IPS DF 6.9 (cell line): Measurements from ENCODE around the gene FTH1.
"Not testable (repeated sequence)": the region's sequence is repeated elsewhere in the genome, so short reads cannot be mapped to it uniquely, and the experiment has no call there.

ENCODE experiments used
- DNase-seq: peaks from one replicate; pipeline ENCODE4 v3.0.0-alpha.2; 2013; ENCODE audit warnings: low read depth, low spot score
- H3K27ac ChIP-seq: one replicate; pipeline ENCODE4 v1.5.1; 2013; ENCODE audit warnings: low read length, control low read depth
- H3K27me3 ChIP-seq: 2 replicates; pipeline ENCODE4 v1.6.1; 2013; ENCODE audit warnings: mild to moderate bottlenecking, low read length; ENCODE audit not compliant: control insufficient read depth, insufficient read depth
- H3K36me3 ChIP-seq: 2 replicates; pipeline ENCODE4 v1.6.1; 2013; ENCODE audit warnings: low read length; ENCODE audit not compliant: control insufficient read depth, insufficient read depth
- H3K4me1 ChIP-seq: 2 replicates; pipeline ENCODE4 v1.6.1; 2013; ENCODE audit warnings: low read length; ENCODE audit not compliant: control insufficient read depth, insufficient read depth
- H3K4me3 ChIP-seq: 2 replicates; pipeline ENCODE4 v1.5.1; 2013; ENCODE audit warnings: mild to moderate bottlenecking, low read length
- H3K9me3 ChIP-seq: 2 replicates; pipeline ENCODE4 v1.6.1; 2013; ENCODE audit warnings: low read length, inconsistent platforms; ENCODE audit not compliant: control insufficient read depth, insufficient read depth
- WGBS: extraction: QIAGEN DNeasy Blood & Tissue Kit; methylation state at CpG from one replicate; pipeline ENCODE4 v1.1.7; 2013; ENCODE audit warnings: mixed read lengths, missing lambda C conversion rate; ENCODE audit not compliant: insufficient read length, insufficient coverage; 5-methylcytosine and 5-hydroxymethylcytosine counted together

FTH1 gene

GRCh38 chr11:61967116-61967923 lies at the start of gene FTH1:
Gene FTH1, minus strand, starts transcription at chr11:61967634. Its CDS starts 209 bp downstream, at chr11:61967425.
- peaks cover 8% of the 10 kb centered on the region; the same call in 1 of the 2 replicates for H3K4me1 ChIP-seq
- H3K27ac ChIP-seq, result no peak within 1 kb of the TSS
- peaks cover 19% of the 10 kb centered on the region; the same call in 1 of the 2 replicates for H3K36me3 ChIP-seq
- H3K9me3 ChIP-seq, result no peaks in the 10 kb centered on the region
- DNase-seq, result peak; percentile 60
- no CpG with 5 or more reads among the region's 93 CpGs for WGBS
- H3K27me3 ChIP-seq, result no peaks in the 10 kb centered on the region
- peak within 1 kb of the TSS; percentile 99 for H3K4me3 ChIP-seq

GRCh38 chr11:62015615-62016014 lies 48.2 kb upstream of the FTH1 start:
- H3K27ac ChIP-seq, result no peak overlapping the region
- no peak overlapping the region for H3K4me3 ChIP-seq
- DNase-seq, result no peak
- no peaks in the 10 kb centered on the region for H3K36me3 ChIP-seq
- H3K4me1 ChIP-seq, result no peaks in the 10 kb centered on the region
- WGBS, result no CpG with 5 or more reads among the region's 7 CpGs
- no peaks in the 10 kb centered on the region for H3K27me3 ChIP-seq
- no peaks in the 10 kb centered on the region for H3K9me3 ChIP-seq

GRCh38 chr11:62013537-62014476 lies 46.4 kb upstream of the FTH1 start:
- WGBS, result no CpG with 5 or more reads among the region's 15 CpGs
- Histone ChIP-seq H3K4me3 (no peak overlapping the region), H3K36me3 (no peaks in the 10 kb centered on the region), H3K4me1 (no peaks in the 10 kb centered on the region), H3K9me3 (no peaks in the 10 kb centered on the region), H3K27ac (no peak overlapping the region), H3K27me3 (no peaks in the 10 kb centered on the region)
- DNase-seq, result no peak

- no peaks in the 10 kb centered on the region for H3K27me3 ChIP-seq
- H3K4me3 ChIP-seq, result no peak overlapping the region
- WGBS, result no CpG with 5 or more reads among the region's 5 CpGs
- no peak overlapping the region for H3K27ac ChIP-seq
- H3K9me3 ChIP-seq, result no peaks in the 10 kb centered on the region
- no peaks in the 10 kb centered on the region for H3K36me3 ChIP-seq
- no peak for DNase-seq
- no peaks in the 10 kb centered on the region for H3K4me1 ChIP-seq
These were observed 45.5 kb upstream of the FTH1 start for GRCh38 chr11:62012832-62013461.

- H3K36me3 ChIP-seq, result no peaks in the 10 kb centered on the region
- WGBS, result no CpG with 5 or more reads among the region's 3 CpGs
- H3K4me3 ChIP-seq, result no peak overlapping the region
- H3K27ac ChIP-seq, result no peak overlapping the region
- no peaks in the 10 kb centered on the region for H3K27me3 ChIP-seq
- DNase-seq, result no peak
- H3K9me3 ChIP-seq, result no peaks in the 10 kb centered on the region
- no peaks in the 10 kb centered on the region for H3K4me1 ChIP-seq
These were observed 45.0 kb upstream of the FTH1 start for GRCh38 chr11:62012451-62012831.

- no peak for DNase-seq
- Histone ChIP-seq H3K9me3 (no peaks in the 10 kb centered on the region), H3K36me3 (no peaks in the 10 kb centered on the region), H3K4me3 (no peak overlapping the region), H3K4me1 (no peaks in the 10 kb centered on the region), H3K27me3 (no peaks in the 10 kb centered on the region), H3K27ac (no peak overlapping the region)
- no CpG with 5 or more reads among the region's 9 CpGs for WGBS
These were observed 44.4 kb upstream of the FTH1 start for GRCh38 chr11:62011881-62012280.

GRCh38 chr11:62010935-62011528 lies 43.6 kb upstream of the FTH1 start:
- Histone ChIP-seq H3K4me1 (no peaks in the 10 kb centered on the region), H3K4me3 (no peak overlapping the region), H3K9me3 (no peaks in the 10 kb centered on the region), H3K36me3 (no peaks in the 10 kb centered on the region), H3K27me3 (no peaks in the 10 kb centered on the region), H3K27ac (no peak overlapping the region)
- WGBS, result no CpG with 5 or more reads among the region's 4 CpGs
- DNase-seq, result no peak

GRCh38 chr11:62008193-62008592 lies 40.8 kb upstream of the FTH1 start:
- Histone ChIP-seq H3K27me3 (no peaks in the 10 kb centered on the region), H3K4me3 (no peak overlapping the region), H3K9me3 (no peaks in the 10 kb centered on the region), H3K27ac (no peak overlapping the region), H3K4me1 (no peaks in the 10 kb centered on the region), H3K36me3 (no peaks in the 10 kb centered on the region)
- no CpG with 5 or more reads among the region's 1 CpG for WGBS
- DNase-seq, result no peak

GRCh38 chr11:62004473-62004872 lies 37.0 kb upstream of the FTH1 start:
- no peak overlapping the region for H3K4me3 ChIP-seq
- no peaks in the 10 kb centered on the region for H3K27me3 ChIP-seq
- H3K9me3 ChIP-seq, result no peaks in the 10 kb centered on the region
- WGBS, result no CpG with 5 or more reads among the region's 2 CpGs
- no peak overlapping the region for H3K27ac ChIP-seq
- no peaks in the 10 kb centered on the region for H3K4me1 ChIP-seq
- H3K36me3 ChIP-seq, result no peaks in the 10 kb centered on the region
- DNase-seq, result no peak

- H3K36me3 ChIP-seq, H3K27ac ChIP-seq, H3K27me3 ChIP-seq, DNase-seq, H3K9me3 ChIP-seq, H3K4me3 ChIP-seq, H3K4me1 ChIP-seq: not testable (repeated sequence)
- no CpG with 5 or more reads among the region's 8 CpGs for WGBS
These were observed 34.8 kb upstream of the FTH1 start for GRCh38 chr11:62002283-62002682.
